RWPE2 (cell line): ENCODE data around the gene LRRC8E.
"Not testable (repeated sequence)": the region's sequence is repeated elsewhere in the genome, so short reads cannot be mapped to it uniquely, and the experiment has no call there.

ENCODE experiments used
- ATAC-seq: fragments of 200-7000 bp; cut with Tn5 transposase; 3 replicates; pipeline ENCODE4 v1.9.1; 2021; ENCODE audit warnings: low read depth
- DNase-seq: peaks from one replicate; pipeline ENCODE4 v3.0.0-alpha.2; 2020; ENCODE audit warnings: low spot score
- H3K27ac ChIP-seq: fragments of 450-650 bp; 2 replicates; pipeline ENCODE4 v1.5.1; 2017; ENCODE audit warnings: mild to moderate bottlenecking; ENCODE audit not compliant: poor library complexity, severe bottlenecking
- H3K27me3 ChIP-seq: fragments of 250-450 bp; sonication (Bioruptor Pico); 2 replicates; pipeline ENCODE4 v1.5.1; 2021; ENCODE audit warnings: mild to moderate bottlenecking, moderate library complexity; ENCODE audit not compliant: insufficient read depth, poor library complexity, severe bottlenecking
- H3K36me3 ChIP-seq: fragments of 250-450 bp; sonication (Bioruptor Pico); 2 replicates; pipeline ENCODE4 v1.5.1; 2020; ENCODE audit warnings: low read depth, mild to moderate bottlenecking, moderate library complexity
- H3K4me1 ChIP-seq: fragments of 250-450 bp; sonication (Bioruptor Pico); 2 replicates; pipeline ENCODE4 v1.5.1; 2021; ENCODE audit warnings: mild to moderate bottlenecking, moderate library complexity; ENCODE audit not compliant: insufficient read depth, poor library complexity, severe bottlenecking
- H3K4me3 ChIP-seq: fragments of 250-450 bp; sonication (Bioruptor Pico); 2 replicates; pipeline ENCODE4 v1.5.1; 2021; ENCODE audit warnings: mild to moderate bottlenecking, moderate library complexity; ENCODE audit not compliant: severe bottlenecking
- H3K9me3 ChIP-seq: fragments of 250-450 bp; sonication (Bioruptor Pico); 2 replicates; pipeline ENCODE4 v1.5.1; 2021; ENCODE audit warnings: mild to moderate bottlenecking, moderate library complexity; ENCODE audit not compliant: severe bottlenecking
- TF ChIP-seq, protein P1 (sequence below): fragments of 450-650 bp; IDR thresholded peaks from one replicate; pipeline ENCODE4 v1.5.1; 2017; ENCODE audit warnings: mild to moderate bottlenecking, moderate library complexity; ENCODE audit not compliant: poor library complexity, severe bottlenecking

Gene LRRC8E

GRCh38 chr19:7857727-7858108, 30.6 kb upstream of the LRRC8E start:
- TF ChIP-seq, protein P1, sequence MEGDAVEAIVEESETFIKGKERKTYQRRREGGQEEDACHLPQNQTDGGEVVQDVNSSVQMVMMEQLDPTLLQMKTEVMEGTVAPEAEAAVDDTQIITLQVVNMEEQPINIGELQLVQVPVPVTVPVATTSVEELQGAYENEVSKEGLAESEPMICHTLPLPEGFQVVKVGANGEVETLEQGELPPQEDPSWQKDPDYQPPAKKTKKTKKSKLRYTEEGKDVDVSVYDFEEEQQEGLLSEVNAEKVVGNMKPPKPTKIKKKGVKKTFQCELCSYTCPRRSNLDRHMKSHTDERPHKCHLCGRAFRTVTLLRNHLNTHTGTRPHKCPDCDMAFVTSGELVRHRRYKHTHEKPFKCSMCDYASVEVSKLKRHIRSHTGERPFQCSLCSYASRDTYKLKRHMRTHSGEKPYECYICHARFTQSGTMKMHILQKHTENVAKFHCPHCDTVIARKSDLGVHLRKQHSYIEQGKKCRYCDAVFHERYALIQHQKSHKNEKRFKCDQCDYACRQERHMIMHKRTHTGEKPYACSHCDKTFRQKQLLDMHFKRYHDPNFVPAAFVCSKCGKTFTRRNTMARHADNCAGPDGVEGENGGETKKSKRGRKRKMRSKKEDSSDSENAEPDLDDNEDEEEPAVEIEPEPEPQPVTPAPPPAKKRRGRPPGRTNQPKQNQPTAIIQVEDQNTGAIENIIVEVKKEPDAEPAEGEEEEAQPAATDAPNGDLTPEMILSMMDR, result no peak
- no peak for ATAC-seq
- H3K9me3 ChIP-seq, result no peaks in the 10 kb centered on the region
- no peaks in the 10 kb centered on the region for H3K4me1 ChIP-seq
- no peak for DNase-seq
- H3K27ac ChIP-seq, result no peak overlapping the region
- H3K36me3 ChIP-seq, result no peaks in the 10 kb centered on the region
- H3K4me3 ChIP-seq, result no peak overlapping the region
- H3K27me3 ChIP-seq, result no peaks in the 10 kb centered on the region

- Histone ChIP-seq H3K27ac (no peak overlapping the region), H3K27me3 (no peaks in the 10 kb centered on the region), H3K4me1 (no peaks in the 10 kb centered on the region), H3K36me3 (no peaks in the 10 kb centered on the region), H3K9me3 (no peaks in the 10 kb centered on the region), H3K4me3 (no peak overlapping the region)
- no peak for ATAC-seq
- TF ChIP-seq, protein P1, result no peak
- no peak for DNase-seq
Measured at GRCh38 chr19:7858109-7858770, 30.1 kb upstream of the LRRC8E start.

- not testable (repeated sequence) for H3K36me3 ChIP-seq, H3K9me3 ChIP-seq, H3K27me3 ChIP-seq, DNase-seq, H3K4me3 ChIP-seq, H3K27ac ChIP-seq, ATAC-seq, H3K4me1 ChIP-seq
Measured at GRCh38 chr19:7859087-7859486, 29.2 kb upstream of the LRRC8E start.

DNA sequence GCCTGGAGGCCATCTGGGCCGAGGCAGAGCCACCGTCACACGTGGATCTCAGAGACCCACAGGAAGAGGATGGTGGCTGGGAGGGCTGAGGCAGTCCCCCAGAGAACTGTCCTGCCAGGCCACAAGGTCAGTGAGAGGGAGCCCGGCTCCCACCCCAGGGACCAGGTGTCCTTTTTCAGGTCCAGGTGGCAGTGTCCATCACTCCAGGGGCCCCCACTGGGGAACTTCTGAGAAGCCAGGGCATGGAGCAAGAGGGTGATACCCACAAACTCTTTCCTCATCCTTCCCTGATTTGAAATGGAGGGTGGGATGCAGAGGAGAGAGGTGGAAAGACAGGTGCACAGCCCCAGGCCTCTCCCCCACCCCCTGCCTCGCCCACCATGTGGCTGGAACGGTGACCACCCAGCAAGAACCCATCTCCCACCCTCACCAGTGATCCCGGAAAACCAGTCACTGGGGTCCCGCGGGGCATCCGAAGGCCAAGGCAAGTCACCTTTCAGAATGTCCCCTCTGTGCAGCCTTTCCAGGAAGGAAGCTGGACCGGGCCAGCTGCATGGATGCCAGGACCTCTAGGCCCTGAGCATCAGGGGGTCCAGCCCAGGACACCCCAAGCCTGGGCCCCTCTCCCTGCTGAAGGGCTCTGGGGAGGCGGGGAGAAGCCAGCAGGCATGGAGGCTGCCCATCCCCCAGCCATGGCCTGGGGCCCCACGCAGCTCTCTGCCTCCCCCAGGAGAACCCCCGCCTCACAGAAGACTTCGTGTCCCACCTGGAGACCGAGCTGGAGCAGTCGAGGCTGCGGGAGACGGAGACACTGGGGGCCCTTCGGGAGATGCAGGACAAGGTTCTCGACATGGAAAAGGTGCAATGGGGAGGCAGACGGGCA, 28.2 kb upstream of the LRRC8E start:
- Histone ChIP-seq H3K4me3 (no peak overlapping the region), H3K4me1 (no peaks in the 10 kb centered on the region), H3K27me3 (no peaks in the 10 kb centered on the region), H3K27ac (no peak overlapping the region), H3K9me3 (no peaks in the 10 kb centered on the region), H3K36me3 (no peaks in the 10 kb centered on the region)
- TF ChIP-seq, protein P1, result no peak
- no peak for ATAC-seq
- DNase-seq, result no peak

DNA sequence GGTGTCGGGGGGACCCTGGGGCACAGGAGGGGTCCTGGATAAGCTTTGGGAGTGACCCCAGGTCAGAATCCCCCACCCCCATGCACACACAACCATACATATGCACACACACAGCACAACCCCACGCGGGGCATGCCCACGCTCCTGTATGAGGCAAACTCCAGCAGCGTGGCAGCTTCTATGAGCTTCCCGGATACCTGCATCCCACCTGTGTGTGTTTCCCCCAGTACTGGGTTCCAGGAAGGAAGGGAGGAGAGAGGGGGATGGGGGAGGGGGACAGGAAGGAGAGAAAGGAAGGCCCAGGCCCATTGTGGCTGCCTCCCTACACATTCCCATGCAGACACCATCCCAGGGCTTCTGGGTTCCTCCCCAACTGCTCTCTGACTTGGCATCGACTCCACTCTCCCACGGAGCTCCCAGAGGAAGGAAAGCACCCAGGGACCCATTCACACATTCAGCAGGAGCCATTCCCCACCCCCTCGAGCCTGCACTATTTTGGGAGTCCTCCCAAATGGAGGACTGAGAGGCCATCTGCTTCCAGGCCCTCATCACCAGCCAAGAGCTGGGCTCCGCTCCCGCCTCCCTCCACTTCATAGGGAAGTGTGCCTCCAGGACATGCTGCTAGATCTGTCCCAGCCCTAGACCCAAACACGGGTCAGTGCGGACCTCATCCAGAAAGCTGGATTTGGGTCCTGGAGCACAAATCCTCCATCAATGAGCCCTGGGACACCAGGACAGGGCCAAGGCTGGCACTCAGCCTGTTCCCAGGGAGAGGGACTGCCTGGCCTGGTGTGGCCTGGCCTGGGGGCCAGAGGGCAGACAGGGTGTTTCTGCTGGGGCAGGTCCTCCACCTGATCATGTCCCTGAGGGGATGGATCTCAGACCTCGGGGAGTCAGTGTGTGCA, 27.3 kb upstream of the LRRC8E start:
- DNase-seq (no peak), ATAC-seq (no peak)
- H3K4me3 ChIP-seq, result no peak overlapping the region
- TF ChIP-seq, protein P1, result no peak
- H3K27ac ChIP-seq, result no peak overlapping the region
- H3K4me1 ChIP-seq, result no peaks in the 10 kb centered on the region
- no peaks in the 10 kb centered on the region for H3K9me3 ChIP-seq
- H3K36me3 ChIP-seq, result no peaks in the 10 kb centered on the region
- H3K27me3 ChIP-seq, result no peaks in the 10 kb centered on the region
